ENCODE results near the gene AGPS. TPM values are rescaled to one million over a fixed set of nuclear protein-coding genes. Genes with fewer than 3 reads are reported as not detected.

Gene AGPS
- polyA plus RNA-seq, 3 donors: 7.1 to 26.9 (median 16.7) TPM

GRCh38 chr2:177399376-177399775 is 6.8 kb downstream of the AGPS start:
- H3K4me1 Mint-ChIP-seq: peaks cover 65% of the 10 kb centered on the region

DNA sequence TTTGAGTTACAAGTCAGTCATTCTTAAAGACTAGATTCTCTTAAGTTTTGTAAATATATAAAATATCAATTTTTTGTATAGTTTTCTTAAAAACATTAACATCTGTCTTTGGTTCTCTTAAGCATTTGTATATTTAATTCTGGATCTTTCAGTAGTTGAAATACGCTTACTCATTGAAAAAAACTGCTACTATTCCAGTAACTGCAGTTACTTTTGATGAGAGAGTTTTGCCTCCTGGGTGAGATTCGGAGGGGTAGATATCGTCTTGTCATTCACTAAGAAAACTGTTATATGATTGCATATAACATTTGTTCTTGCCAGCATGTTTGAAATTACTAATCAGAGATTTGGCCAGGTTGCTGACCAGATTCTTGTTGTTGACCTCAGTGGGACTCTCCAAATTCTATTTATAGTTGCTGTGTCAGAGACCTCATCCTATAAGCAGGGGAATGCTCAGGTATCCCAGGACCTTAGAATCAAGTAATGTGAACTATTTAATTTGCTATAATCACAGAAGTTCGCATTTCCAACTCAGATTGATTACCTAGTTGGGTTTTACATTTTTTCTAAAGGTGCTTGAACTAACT is 7.9 kb downstream of the AGPS start:
- no peak for TF ChIP-seq CTCF (IDR thresholded peaks at IDR 0.05)
- intact Hi-C loops (cut with micrococcal nuclease): loop anchor here in 1 of 2 donors (10.0 kb wide), 1 partner anchor 46 kb away; no protein-coding TSS in a partner anchor
- H3K36me3 Mint-ChIP-seq: peaks cover 7 to 17% of the 10 kb centered on the region in 2 donors
- no peaks in the 10 kb centered on the region for H3K27me3 ChIP-seq (ENCODE audit: control insufficient read depth in 2 of 2, insufficient read depth in 2 of 2, low read length in 2 of 2)
- H3K4me3 ChIP-seq (replicated peaks in 1 of 3; ENCODE audit: low read depth in 2 of 3, low read length in 3 of 3): no peak overlapping the region
- no peak overlapping the region for H3K27ac ChIP-seq (ENCODE audit: low read depth in 1 of 2, low read length in 2 of 2)
- H3K79me2 ChIP-seq (ENCODE audit: insufficient read depth, low read length): peaks cover 100% of the 10 kb centered on the region
- H3K9me3 Mint-ChIP-seq: no peaks in the 10 kb centered on the region
- no peak overlapping the region for H3K27ac Mint-ChIP-seq
- H3K4me3 Mint-ChIP-seq: no peak overlapping the region
- H2AFZ ChIP-seq (ENCODE audit: insufficient read depth, low read depth, low read length, poor library complexity, severe bottlenecking): no peak overlapping the region
- peaks cover 15 to 30% of the 10 kb centered on the region in 2 donors for H3K4me1 ChIP-seq (ENCODE audit: control insufficient read depth in 1 of 2, insufficient read depth in 2 of 2, low read length in 2 of 2)
- no peak for DNase-seq
- H3K9me3 ChIP-seq (replicated peaks in 1 of 2; ENCODE audit: control insufficient read depth in 1 of 2, insufficient read depth in 1 of 2, low read length in 2 of 2): no peaks in the 10 kb centered on the region
- no CpG with 5 or more reads among the region's 4 CpGs for WGBS (ENCODE audit: insufficient coverage)
- peaks cover 62% of the 10 kb centered on the region for H3K4me1 Mint-ChIP-seq
- no peak overlapping the region for H3K9ac ChIP-seq (ENCODE audit: insufficient read depth, low read length, poor library complexity, severe bottlenecking)
- H4K20me1 ChIP-seq (ENCODE audit: insufficient read depth, low read length): peaks cover 91% of the 10 kb centered on the region
- no peak overlapping the region for H3K4me2 ChIP-seq (replicated peaks; ENCODE audit: extremely low read depth, low read length, poor library complexity, severe bottlenecking)
- H3K36me3 ChIP-seq (replicated peaks in 1 of 2; ENCODE audit: control insufficient read depth in 1 of 2, insufficient read depth in 2 of 2, low read length in 2 of 2): no peaks in the 10 kb centered on the region
- H3K27me3 Mint-ChIP-seq (ENCODE audit: low read depth in 3 of 3): no peaks in the 10 kb centered on the region

More at GRCh38 chr2:177399376-177399775, 6.8 kb downstream of the AGPS start:
- H3K4me2 ChIP-seq (replicated peaks; ENCODE audit: extremely low read depth, low read length, poor library complexity, severe bottlenecking): no peak overlapping the region
- H4K20me1 ChIP-seq (ENCODE audit: insufficient read depth, low read length): peaks cover 86% of the 10 kb centered on the region
- H3K9me3 Mint-ChIP-seq: no peaks in the 10 kb centered on the region
- peaks cover 0 to under 1% (median 0%) of the 10 kb centered on the region in 3 donors for H3K27me3 Mint-ChIP-seq (ENCODE audit: low read depth in 3 of 3)
- no peaks in the 10 kb centered on the region for H3K9me3 ChIP-seq (replicated peaks in 1 of 2; ENCODE audit: control insufficient read depth in 1 of 2, insufficient read depth in 1 of 2, low read length in 2 of 2)
- DNase-seq: no peak
- no peak overlapping the region for H3K27ac Mint-ChIP-seq
- H3K27me3 ChIP-seq (ENCODE audit: control insufficient read depth in 2 of 2, insufficient read depth in 2 of 2, low read length in 2 of 2): no peaks in the 10 kb centered on the region
- no peak overlapping the region for H2AFZ ChIP-seq (ENCODE audit: insufficient read depth, low read depth, low read length, poor library complexity, severe bottlenecking)
- H3K4me1 ChIP-seq (ENCODE audit: control insufficient read depth in 1 of 2, insufficient read depth in 2 of 2, low read length in 2 of 2): peaks cover 25 to 39% of the 10 kb centered on the region in 2 donors
- H3K36me3 ChIP-seq (replicated peaks in 1 of 2; ENCODE audit: control insufficient read depth in 1 of 2, insufficient read depth in 2 of 2, low read length in 2 of 2): no peaks in the 10 kb centered on the region
- H3K4me3 Mint-ChIP-seq: no peak overlapping the region
- WGBS (ENCODE audit: insufficient coverage): no CpG with 5 or more reads among the region's 1 CpG
- no peak for TF ChIP-seq CTCF (IDR thresholded peaks at IDR 0.05)
- peaks cover 7 to 17% of the 10 kb centered on the region in 2 donors for H3K36me3 Mint-ChIP-seq
- peaks cover 100% of the 10 kb centered on the region for H3K79me2 ChIP-seq (ENCODE audit: insufficient read depth, low read length)
- no peak overlapping the region for H3K4me3 ChIP-seq (replicated peaks in 1 of 3; ENCODE audit: low read depth in 2 of 3, low read length in 3 of 3)
- intact Hi-C loops (cut with micrococcal nuclease): loop anchor here (10.0 kb wide), 2 partner anchors 135 to 215 kb away; partner anchors contain the start of gene NFE2L2 (in 1 of the 2)
- no peak overlapping the region for H3K9ac ChIP-seq (ENCODE audit: insufficient read depth, low read length, poor library complexity, severe bottlenecking)
- H3K27ac ChIP-seq (ENCODE audit: low read depth in 1 of 2, low read length in 2 of 2): no peak overlapping the region

Measured in CD14-positive monocyte (primary cell).